ENCODE measurements around the gene PDGFA. TPM values are rescaled to one million over a fixed set of nuclear protein-coding genes. Genes with fewer than 3 reads are reported as not detected.

Gene PDGFA
- total RNA-seq, 1 donor from 2014 or later: 7.3 TPM

- Mint-ChIP-seq H3K27me3 (no peaks in the 10 kb centered on the region), H3K4me3 (no peak overlapping the region), H3K27ac (no peak overlapping the region), H3K9me3 (no peaks in the 10 kb centered on the region), H3K4me1 (no peaks in the 10 kb centered on the region), H3K36me3 (ENCODE audit: low read depth) (peaks cover 1% of the 10 kb centered on the region)
- no peak for TF ChIP-seq CTCF (IDR thresholded peaks at IDR 0.05)
- ChIA-PET POLR2A (no interaction called here), CTCF (no interaction called here)
- no peak for ATAC-seq (ENCODE audit: low read depth)
- DNase-seq: no peak
- intact Hi-C loops (cut with micrococcal nuclease): no loop called here
These were observed 11.9 kb downstream of the PDGFA start for GRCh38 chr7:507623-508300.

GRCh38 chr7:506921-507622 is 12.6 kb downstream of the PDGFA start:
- CTCF ChIA-PET: no interaction called here
- no peak overlapping the region for H3K4me3 Mint-ChIP-seq
- no peaks in the 10 kb centered on the region for H3K9me3 Mint-ChIP-seq
- no peak overlapping the region for H3K27ac Mint-ChIP-seq
- no peak for ATAC-seq (ENCODE audit: low read depth)
- no peak for TF ChIP-seq CTCF (IDR thresholded peaks at IDR 0.05)
- H3K27me3 Mint-ChIP-seq: no peaks in the 10 kb centered on the region
- no peak for DNase-seq
- peaks cover 1% of the 10 kb centered on the region for H3K36me3 Mint-ChIP-seq (ENCODE audit: low read depth)
- intact Hi-C loops (cut with micrococcal nuclease): no loop called here
- H3K4me1 Mint-ChIP-seq: no peaks in the 10 kb centered on the region
- POLR2A ChIA-PET: no interaction called here

GRCh38 chr7:506391-506831 is 13.2 kb downstream of the PDGFA start:
- ChIA-PET CTCF (no interaction called here), POLR2A (no interaction called here)
- intact Hi-C loops (cut with micrococcal nuclease): no loop called here
- H3K36me3 Mint-ChIP-seq (ENCODE audit: low read depth): peaks cover 1% of the 10 kb centered on the region
- no peaks in the 10 kb centered on the region for H3K27me3 Mint-ChIP-seq
- no peak for ATAC-seq (ENCODE audit: low read depth)
- no peaks in the 10 kb centered on the region for H3K9me3 Mint-ChIP-seq
- no peak for TF ChIP-seq CTCF (IDR thresholded peaks at IDR 0.05)
- no peaks in the 10 kb centered on the region for H3K4me1 Mint-ChIP-seq
- no peak overlapping the region for H3K27ac Mint-ChIP-seq
- DNase-seq: no peak
- H3K4me3 Mint-ChIP-seq: no peak overlapping the region

- ATAC-seq (ENCODE audit: low read depth): no peak
- ChIA-PET POLR2A (no interaction called here), CTCF (no interaction called here)
- intact Hi-C loops (cut with micrococcal nuclease): no loop called here
- H3K27me3 Mint-ChIP-seq: no peaks in the 10 kb centered on the region
- no peak overlapping the region for H3K27ac Mint-ChIP-seq
- H3K4me3 Mint-ChIP-seq: no peak overlapping the region
- H3K36me3 Mint-ChIP-seq (ENCODE audit: low read depth): peaks cover 1% of the 10 kb centered on the region
- H3K9me3 Mint-ChIP-seq: no peaks in the 10 kb centered on the region
- TF ChIP-seq CTCF (IDR thresholded peaks at IDR 0.05): no peak
- DNase-seq: no peak
- H3K4me1 Mint-ChIP-seq: no peaks in the 10 kb centered on the region
These were observed 14.5 kb downstream of the PDGFA start for GRCh38 chr7:505171-505570.

- no peak for TF ChIP-seq CTCF (IDR thresholded peaks at IDR 0.05)
- ChIA-PET CTCF (no interaction called here), POLR2A (no interaction called here)
- H3K27ac Mint-ChIP-seq: no peak overlapping the region
- intact Hi-C loops (cut with micrococcal nuclease): no loop called here
- no peak overlapping the region for H3K4me3 Mint-ChIP-seq
- no peaks in the 10 kb centered on the region for H3K27me3 Mint-ChIP-seq
- ATAC-seq (ENCODE audit: low read depth) (no peak), DNase-seq (no peak)
- peaks cover under 1% of the 10 kb centered on the region for H3K36me3 Mint-ChIP-seq (ENCODE audit: low read depth)
- no peaks in the 10 kb centered on the region for H3K4me1 Mint-ChIP-seq
- H3K9me3 Mint-ChIP-seq: no peaks in the 10 kb centered on the region
These were observed 15.2 kb downstream of the PDGFA start for GRCh38 chr7:504221-505111.
